Fibroblast of skin of left biceps (primary cell): ENCODE data around the gene GTF3C4.

Source experiments
- DNase-seq, 2 experiments: peaks; one replicate each; pipeline ENCODE4 v3.0.0-alpha.2; 2013; ENCODE audit warnings: low read depth in 2 of 2

The GTF3C4 gene

DNA sequence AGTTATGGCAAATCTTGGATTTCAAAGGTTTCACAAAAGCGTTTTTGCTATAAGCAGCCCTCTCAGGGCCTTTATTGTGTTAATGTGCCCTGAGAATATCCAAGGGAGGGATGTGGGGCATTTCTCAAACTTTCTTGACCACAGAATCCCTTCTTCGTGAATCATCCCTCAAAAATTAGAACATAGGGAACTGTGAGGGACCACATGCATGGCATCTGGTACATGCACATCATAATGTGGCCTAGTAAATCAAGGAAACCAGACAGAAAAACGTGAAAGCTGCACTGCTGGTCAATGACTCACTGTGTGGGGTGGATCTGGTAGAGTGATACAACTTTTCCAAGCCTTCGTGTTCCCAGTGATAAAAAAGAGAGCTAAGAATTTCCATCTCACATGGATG, 22.9 kb upstream of the GTF3C4 start:
- DNase-seq = peak; percentile 97

DNA sequence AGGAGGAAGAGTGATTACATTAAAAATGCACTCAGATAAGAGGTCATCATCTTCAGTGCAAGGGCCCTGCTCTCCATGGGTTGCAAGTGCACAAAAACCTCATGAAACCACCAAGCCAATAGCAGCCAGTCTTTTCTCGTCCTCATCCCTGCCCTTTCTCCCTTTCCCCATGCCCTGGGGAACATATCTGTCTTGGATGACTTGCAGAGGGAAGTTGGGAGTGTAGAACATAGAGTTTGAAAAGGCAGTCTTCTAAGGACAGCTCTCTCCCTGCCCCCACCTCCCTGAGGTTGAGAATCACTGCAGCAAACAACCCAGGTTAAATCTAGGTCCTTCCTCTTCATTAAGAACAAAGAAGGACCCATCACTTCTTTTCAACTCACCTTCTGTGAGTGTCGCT, 22.5 kb upstream of the GTF3C4 start:
- DNase-seq = peak in 1 of 2 experiments; percentile 14

DNA sequence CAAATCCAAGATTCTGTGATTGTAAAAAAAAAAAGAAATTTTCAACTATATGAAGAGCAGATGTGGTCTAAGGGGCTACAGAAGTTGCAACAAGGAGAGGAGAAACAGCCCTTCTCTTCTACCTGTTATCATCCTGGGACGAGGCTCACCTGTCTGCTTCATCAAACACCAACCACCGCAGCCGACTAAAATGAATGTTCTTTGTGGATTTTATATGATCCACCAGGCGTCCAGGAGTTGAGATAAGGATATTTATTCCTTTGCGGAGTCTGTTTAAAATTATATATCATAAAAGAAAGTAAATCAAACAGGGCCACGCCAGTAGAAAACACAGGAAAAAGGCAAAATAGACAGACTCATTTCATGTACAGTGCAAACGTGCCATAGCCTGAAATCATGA, 22.0 kb upstream of the GTF3C4 start:
- DNase-seq = no peak

DNA sequence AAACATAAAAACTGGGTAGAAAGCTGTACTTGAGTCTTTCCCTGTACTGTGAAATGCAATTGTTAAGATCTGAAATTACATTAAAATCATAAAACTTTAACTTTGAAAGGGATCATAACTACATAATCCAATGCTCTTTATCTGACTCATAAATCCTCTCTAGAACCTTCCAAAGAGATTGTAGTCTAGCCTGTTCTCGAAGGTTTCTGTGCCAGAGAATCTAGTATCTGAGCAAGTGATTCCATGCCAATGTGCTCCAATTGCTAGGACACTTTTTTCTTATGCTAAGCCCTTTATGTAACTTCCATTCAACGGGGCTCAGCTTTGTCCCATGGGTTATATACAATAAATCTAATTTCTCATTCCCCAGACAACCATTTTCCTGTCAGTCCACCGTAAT, 21.6 kb upstream of the GTF3C4 start:
- DNase-seq = no peak

DNA sequence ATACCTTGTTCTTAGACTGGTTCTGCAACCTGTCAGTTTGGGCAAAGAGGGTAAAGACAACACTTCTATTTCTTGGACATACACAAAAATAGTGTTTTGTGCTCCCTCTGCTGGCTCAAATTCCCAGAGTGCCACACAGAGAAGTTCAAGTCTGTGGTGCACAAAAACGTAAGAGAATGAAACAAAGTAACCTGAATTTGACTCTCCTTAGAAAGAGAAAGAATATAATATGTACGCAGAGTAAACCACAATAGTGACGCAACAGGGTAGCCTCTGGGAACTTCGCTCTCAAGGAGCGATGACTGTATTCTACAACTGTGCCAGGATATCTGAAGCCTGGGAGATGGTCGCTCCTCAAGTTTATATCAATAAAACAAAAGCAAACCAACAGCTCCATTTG, 19.0 kb upstream of the GTF3C4 start:
- DNase-seq = peak in 1 of 2 experiments; percentile 36

DNA sequence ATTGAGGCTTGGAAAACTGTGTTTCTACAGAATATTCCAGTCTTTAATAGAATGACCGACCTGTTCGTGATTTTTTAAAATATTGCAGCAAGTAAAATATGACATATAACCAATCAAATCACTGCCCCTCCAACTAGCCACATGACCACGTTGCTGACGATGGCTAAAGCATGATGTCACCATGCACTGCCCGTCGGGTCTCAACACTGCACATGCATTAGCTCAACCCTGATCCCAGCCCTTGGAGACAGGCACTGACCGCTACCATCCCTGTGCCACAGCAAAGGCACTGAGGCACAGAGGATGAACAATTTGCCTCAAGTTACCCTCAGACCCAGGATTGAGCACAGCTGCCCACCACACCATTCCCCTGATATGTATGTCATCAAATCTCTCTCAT, 14.0 kb upstream of the GTF3C4 start:
- no peak for DNase-seq

DNA sequence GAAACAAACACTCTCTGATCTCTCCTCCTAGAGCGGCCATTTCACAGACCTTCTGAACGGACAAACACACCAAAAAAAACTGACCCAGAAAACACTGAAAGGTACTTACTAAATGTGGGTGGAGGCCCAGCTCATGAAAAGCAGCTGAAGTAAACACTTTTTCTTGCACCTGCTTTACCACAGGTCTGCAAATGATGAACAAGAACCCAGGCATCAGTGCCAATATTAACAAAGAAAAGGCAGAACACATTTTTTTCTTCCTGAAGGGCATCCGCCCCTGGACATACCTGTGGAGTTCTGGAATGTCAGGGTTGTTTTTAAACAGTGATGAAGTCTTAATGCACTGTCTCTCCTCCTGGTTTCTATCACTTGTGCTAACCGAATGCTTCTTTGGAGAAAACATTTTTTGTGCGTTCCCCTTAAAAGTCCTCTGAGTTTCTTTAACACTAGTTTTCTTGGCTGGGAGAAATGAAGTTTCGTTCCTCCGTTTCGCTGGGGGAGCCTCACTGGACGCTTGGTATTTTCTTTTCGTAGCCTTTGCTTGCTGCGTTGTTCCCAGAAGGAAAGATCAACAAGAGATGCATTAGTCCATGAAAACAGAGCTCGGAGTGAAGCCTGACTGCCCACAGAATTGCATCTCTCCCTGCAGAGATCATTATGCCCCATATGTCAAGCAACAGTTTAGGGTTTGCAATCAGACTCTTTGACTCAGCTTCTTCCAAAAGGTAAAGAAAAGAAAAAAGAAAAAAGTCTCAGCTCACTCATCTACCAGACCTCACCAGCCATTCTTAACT, 7.9 kb upstream of the GTF3C4 start:
- DNase-seq = no peak

DNA sequence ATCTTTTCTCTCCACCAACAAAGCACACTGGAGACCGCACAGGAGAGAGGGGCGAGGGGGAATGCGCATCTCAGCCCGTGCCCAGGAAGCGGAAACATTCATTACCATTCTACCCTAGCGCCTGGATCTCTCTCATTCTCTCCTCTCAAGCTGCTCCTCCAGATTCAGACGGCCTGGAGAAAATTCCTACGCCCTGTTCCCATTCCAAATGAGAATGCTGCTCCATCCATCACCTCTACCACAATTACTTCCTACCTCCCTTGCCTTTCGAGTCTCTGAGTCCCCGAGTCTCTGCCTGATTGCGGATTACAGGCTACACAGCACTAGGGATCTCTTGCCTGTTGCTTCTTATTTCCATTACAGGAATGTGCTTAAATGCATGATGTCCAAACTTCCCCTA, 7.1 kb upstream of the GTF3C4 start:
- DNase-seq = no peak

DNA sequence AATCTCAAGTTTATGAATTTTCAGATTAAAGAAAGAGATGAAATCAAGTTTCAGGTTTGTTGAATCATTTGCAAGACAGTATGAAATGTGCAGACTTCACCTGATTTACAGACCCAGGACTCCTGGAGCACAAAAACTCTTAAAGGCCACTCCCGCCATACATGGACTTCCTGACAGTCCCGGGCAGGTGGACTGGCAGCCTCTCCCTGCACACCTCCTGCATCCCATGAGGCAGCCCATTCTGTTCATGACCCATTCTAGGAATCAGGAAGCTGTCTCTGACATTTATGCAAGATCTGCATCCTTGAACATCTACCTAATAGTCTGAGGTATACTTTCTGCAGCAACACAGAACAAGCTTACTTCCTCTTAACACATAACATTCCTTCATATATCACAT, 6.4 kb upstream of the GTF3C4 start:
- DNase-seq = no peak

DNA sequence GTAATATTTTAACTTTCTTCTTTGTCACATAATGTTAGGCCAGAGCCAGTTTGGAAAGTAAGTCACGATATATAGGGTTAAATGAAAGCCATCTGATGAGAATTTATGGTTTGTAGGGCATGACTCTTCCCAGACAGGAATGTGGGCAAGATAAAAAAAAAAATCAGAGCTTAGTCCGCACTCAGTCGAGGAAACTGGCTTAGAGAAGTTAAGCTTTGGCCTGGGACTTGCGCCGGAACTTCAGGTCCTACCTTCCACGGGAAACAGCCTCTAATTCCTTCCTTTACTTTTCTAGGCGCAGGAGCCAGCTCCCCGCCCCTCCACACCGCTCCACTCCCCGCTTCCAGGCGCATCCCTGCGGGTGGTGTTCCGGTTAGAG, 956 bp upstream of the GTF3C4 start:
- DNase-seq = peak; percentile 15 to 23

DNA sequence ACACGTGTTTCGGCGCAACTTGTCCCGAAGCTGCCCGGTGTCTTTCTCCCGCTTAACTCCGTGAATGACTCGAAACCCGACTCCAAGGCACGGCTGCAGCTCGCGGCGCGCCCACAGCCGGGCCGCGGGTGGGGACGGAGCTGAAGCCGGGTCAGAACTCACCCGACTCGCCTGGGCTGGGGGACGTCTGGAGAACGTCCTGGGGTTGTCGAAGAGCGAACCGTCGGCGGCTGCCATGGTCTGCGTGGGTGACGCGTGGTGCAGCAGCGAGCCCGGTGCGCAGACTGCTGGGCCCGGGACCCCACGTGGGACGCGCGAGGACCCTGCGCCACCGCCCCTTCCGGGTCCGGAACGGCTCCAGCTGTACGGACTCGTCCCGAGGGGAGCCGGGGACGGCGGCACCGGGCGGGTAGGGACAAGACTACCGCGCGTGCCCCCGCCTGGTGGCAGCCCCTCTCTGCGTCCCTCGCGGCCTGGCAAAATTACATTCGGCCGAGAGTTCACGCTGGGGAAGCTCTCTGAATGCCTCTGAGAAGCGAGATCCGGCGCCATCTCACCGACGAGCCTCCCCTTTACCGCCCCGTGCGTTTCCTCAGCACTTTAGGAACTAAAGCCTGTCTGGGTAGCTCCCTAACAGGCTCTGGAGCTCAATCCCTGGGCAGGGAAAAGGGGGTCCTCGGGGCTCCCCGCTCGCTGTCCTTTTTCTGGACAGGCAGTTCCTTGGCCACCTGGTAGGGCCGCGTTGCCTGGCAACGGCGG, 387 bp upstream of the GTF3C4 start, which contains the start of gene DDX31:
DDX31 (minus strand) TSS at position 286 of the 759 bp plus-strand sequence; CDS start at position 237, 49 bp downstream.
- DNase-seq = peak; percentile 53 to 58

DNA sequence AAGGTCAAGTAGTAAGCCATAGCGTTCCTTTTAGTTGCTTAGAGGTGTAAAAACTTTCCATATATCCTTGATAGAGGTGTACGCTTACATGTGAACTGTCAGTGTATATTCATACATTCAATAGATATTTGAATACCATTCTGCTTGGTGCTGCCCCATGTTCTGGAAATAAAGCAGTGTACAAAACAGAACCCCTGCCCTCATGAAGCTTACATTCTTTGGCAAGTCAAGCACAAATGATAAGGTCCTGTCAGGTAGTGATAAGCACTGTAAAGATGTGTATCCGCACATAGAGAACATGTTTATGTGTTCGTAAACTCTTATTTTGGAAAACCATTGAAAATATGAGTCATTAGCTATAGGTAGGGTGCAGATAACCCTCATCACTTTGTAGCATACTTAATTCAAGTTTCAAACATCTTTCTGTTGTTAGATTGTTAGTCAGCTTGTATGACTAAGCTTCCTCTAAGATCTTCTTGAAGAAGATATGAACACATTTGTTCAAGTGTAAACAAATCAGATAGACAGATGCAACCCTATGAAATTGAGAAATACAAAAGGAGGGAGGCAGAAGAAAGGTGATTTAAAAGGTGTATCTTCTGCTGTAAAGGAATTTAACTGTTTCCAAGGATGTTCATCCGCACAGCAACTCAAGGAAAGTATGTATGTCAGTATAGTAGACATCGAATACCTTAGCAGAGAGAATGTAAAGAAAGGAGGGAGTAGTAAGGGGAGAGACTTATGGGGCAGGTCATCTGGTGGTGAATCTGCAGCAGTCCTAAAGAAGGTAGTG, 1.6 kb downstream of the GTF3C4 start:
- DNase-seq = no peak

DNA sequence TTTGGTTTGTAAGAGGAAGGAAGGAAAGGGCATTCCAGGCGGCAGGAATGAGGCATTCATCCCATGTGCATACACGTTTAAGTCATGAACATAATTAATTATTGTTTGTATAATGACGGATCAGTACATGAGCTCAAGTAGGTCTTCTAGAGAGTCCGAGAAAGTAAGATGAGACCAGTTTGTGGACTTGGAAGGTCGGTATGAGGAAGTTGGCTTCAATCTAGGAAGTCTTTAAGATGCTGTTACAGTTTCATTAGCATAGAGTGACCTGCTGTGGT, 2.1 kb downstream of the GTF3C4 start:
- DNase-seq = no peak

DNA sequence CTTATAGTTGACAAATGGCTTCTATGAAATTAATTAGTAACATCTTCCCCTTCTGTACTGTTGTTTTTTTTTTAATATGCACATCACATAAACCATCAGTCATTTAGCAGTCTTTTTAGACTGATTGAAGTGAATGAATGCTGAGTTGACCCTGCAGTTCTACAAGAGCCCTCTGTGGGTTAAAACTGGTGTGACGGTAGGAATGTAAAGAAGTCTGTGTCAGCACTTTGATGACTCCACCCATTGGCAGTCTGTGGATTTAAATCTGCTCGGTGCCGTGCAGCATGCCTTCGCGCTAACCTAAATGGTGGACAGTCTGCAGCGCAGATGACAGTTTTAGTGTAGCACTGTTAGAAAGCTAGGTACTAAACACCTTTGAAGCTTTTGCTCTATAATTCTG, 3.1 kb downstream of the GTF3C4 start:
- DNase-seq = peak; percentile 44 to 50

DNA sequence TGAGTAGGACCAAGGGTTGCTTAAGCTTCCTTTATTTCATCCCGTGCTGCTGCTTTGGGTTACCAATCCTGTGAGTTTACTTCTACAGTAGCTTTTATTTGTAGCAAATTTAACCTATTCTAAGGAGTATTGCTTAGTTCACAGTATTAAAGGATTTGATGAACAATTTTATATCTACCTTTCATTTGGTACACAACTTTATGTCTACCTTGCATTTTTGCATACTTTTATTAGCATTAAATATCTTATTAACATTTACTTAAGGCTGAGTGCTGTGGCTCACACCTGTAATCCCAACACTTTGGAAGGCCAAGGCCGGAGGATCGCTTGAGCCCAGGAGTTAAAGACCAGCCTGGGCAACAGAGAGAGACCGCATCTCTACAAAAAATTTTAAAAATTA, 4.2 kb downstream of the GTF3C4 start:
- DNase-seq = no peak

DNA sequence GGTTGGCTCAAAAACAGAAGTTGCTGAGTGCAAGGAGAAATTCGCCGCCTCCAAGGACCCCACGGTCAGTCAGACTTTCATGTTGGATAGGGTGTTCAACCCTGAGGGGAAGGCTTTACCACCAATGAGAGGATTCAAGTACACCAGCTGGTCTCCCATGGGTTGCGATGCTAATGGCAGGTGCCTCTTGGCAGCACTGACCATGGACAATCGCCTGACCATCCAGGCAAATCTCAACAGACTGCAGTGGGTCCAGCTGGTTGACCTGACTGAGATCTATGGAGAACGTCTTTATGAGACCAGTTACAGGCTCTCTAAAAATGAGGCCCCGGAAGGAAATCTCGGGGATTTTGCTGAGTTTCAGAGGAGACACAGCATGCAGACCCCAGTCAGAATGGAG, 7.7 kb downstream of the GTF3C4 start:
- DNase-seq = no peak

DNA sequence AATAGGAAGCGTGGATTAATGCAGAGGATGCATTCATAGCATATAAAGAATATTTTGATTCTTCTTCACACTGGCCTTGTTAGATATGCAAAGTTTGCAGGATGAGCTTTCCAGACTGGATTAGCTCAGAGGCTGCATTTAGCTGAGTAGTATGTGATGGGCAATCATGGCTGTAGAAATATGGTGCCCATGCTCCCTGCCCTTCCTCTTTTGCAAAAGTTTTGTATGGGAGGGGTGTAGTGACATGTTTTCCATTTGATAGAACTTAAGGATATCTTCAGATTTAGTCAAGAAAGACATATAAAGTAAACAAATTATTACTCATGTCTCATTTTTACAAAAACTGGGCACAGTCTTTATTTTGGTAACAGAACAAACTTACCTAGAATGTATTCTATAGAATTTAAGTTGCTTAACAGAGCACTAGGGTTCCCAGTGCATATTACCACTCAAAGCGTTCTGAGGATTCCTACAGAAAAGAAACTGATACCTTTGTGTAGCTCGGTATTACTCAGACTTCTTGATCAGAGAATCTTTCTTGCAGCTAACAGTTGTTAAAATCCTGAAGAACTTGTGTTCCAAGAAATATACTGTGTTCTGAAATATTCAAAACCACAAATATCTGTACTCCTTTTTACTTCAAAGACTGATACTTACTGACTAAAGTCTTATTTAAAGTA, 9.8 kb downstream of the GTF3C4 start:
- no peak for DNase-seq

DNA sequence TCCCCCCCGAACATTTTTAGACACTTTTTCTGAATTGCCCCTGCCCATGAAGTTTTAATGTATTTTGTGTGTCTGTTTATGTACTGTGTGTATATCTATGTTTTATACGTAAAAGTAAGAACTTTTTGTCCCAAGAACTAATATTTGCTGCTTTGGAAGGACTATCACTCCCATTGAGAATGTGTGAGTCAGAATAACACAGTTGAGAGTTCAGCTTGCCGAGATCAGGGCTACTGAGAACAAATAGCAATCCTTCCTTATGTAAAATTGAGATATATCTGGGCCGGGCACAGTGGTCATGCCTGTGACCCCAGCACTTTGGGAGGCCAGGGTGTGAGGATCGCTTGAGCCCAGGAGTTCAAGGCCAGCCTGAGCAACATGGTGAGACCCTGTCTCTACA, 11.3 kb downstream of the GTF3C4 start:
- DNase-seq = no peak

DNA sequence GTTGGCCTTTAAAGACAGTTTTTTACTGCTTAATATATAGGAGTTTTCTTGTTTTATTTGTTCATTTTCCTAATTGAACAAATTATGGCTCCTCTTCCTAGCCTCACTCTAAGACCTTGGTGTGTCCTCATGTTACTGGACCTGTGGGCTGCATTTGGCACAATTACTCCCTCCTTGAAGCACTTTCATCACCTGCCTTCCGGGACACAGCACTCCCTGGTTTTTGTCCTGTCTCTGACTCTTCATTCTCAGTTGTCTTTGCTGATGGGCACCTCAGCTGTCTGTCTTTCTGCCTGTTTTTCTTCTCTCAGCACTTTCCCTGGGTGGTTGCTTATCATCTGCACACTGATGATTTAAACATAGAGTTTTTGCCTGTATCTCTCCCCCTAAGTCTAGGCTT, 13.6 kb downstream of the GTF3C4 start:
- DNase-seq = no peak

DNA sequence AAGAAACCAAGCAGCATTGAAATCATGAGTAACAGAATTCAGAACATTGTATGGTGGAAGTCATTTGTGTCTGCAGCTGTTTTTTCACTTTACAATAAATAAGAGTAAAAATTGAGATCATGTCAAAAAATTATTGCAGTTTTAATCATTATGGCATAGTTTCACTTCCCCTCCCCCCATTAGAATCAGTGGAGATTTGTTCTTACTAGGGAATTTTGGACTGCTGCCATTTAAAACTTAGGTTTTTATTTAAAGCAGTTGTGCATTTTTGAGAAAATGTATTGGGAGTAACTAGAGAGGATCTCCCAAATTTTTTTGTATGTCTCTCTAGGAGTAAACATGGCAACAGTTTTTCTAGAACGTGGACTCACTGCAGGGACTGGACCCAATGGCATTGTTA, 20.4 kb downstream of the GTF3C4 start:
- DNase-seq = peak; percentile 4 to 16

DNA sequence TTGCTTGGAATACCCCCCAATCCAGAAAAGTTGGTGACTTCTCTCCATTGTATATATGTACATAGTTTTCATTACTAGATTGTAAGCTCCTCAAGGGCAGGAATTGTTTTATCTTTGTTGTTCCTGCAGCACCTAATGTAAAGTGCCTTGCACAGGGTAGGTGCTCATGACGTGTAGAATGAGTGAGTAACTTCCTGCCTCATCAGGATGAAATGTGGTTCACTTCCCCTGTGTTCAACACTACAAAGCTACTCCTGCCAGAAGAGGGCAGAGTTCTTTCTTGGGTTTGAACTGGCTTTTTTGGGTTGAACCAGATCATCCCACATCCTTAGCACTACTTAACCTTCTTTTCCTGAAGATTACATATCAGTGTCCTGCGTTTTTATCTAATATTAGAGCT, 23.9 kb downstream of the GTF3C4 start:
- no peak for DNase-seq

DNA sequence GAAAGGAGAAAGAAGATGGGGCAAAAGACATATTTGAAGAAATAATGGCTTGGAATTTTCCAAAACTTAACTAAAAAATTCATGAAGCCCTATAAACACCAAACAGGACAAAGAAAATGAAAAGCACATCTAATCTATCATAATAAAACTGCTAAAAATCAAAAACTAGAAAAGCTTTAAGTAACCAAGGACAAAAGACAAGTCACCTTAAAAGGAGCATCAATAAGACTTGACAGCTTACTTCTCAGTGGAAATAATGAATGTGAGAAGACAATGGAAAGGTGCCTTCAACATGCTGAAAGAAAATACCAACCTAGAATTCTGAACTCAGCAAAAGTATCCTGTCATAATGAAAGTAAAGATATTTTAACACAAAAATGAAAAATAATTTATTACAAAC, 27.0 kb downstream of the GTF3C4 start:
- DNase-seq = no peak
